K562 (cell line): ENCODE data around the gene ODR4. TPM values are rescaled to one million over a fixed set of nuclear protein-coding genes. Genes with fewer than 3 reads are reported as not detected.

Experiments used
- CBX3 ChIP-seq, 2 experiments: IDR thresholded peaks; 1 replicate in 1 of 2; 2 replicates in 1 of 2; pipeline ENCODE4 v1.6.1; 2012; ENCODE audit warnings: inconsistent platforms in 2 of 2, low read length in 2 of 2, borderline replicate concordance in 1 of 2, control low read depth in 1 of 2
- CREB1 ChIP-seq, 2 experiments: sonication (generic) in 1 of 2; formaldehyde crosslinking in 1 of 2; IDR thresholded peaks; 2 replicates each; pipeline versions ENCODE4 v1.6.1 to v1.8.0; 2012 to 2022; ENCODE audit warnings: inconsistent platforms in 1 of 2, mild to moderate bottlenecking in 1 of 2, missing genetic modification reagents in 1 of 2, moderate library complexity in 1 of 2
- DACH1 ChIP-seq: fragments of 450-650 bp; IDR thresholded peaks from 2 replicates; pipeline ENCODE4 v1.6.1; 2018; ENCODE audit not compliant: partially characterized antibody
- ETV1 ChIP-seq: fragments of 450-650 bp; conservative IDR thresholded peaks from 2 replicates; pipeline ENCODE4 v1.6.1; 2016; ENCODE audit warnings: missing genetic modification characterization, control low read depth, low read depth, missing compliant biosample characterization
- FOSL1 ChIP-seq: fragments of 200-800 bp; sonication (Bioruptor generic); conservative IDR thresholded peaks from 2 replicates; pipeline ENCODE4 v1.6.1; 2016; ENCODE audit warnings: missing genetic modification characterization, missing compliant biosample characterization
- NR2C1 ChIP-seq, 2 experiments: fragments of 450-650 bp; IDR thresholded peaks; 2 replicates each; pipeline ENCODE4 v1.6.1; 2017; ENCODE audit warnings: mild to moderate bottlenecking in 2 of 2, antibody characterized with exemption in 1 of 2, inconsistent platforms in 1 of 2, missing compliant biosample characterization in 1 of 2, missing genetic modification characterization in 1 of 2
- REST ChIP-seq, 2 experiments: fragments of 450-650 bp; formaldehyde crosslinking in 1 of 2; IDR thresholded peaks; 2 replicates each; pipeline versions ENCODE4 v1.4.0 to v1.6.1; 2014 to 2020; ENCODE audit warnings: mild to moderate bottlenecking in 2 of 2, borderline replicate concordance in 1 of 2, low read depth in 1 of 2
- TCF3 ChIP-seq: sonication (generic); formaldehyde crosslinking; IDR thresholded peaks from 2 replicates; pipeline ENCODE4 v1.4.0; 2020; ENCODE audit warnings: mild to moderate bottlenecking, missing genetic modification reagents
- TCF7L2 ChIP-seq: fragments of 150-350 bp; IDR thresholded peaks from 2 replicates; pipeline ENCODE4 v1.6.1; 2016; ENCODE audit warnings: low read depth, mild to moderate bottlenecking, low read length, moderate library complexity
- THAP7 ChIP-seq: fragments of 250-450 bp; sonication (Bioruptor Pico); IDR thresholded peaks from 2 replicates; pipeline ENCODE4 v1.5.0; 2021
- YY1 ChIP-seq, 3 experiments: IDR thresholded peaks; 2 replicates each; pipeline ENCODE4 v1.6.1; 2011; ENCODE audit warnings: low read length in 2 of 3, mild to moderate bottlenecking in 2 of 3, moderate library complexity in 2 of 3, borderline replicate concordance in 1 of 3, control low read depth in 1 of 3, low read depth in 1 of 3; ENCODE audit not compliant: insufficient read depth in 3 of 3, insufficient replicate concordance in 2 of 3, control insufficient read depth in 1 of 3, insufficient read length in 1 of 3; ENCODE audit errors: extremely low read depth in 1 of 3
- ZNF217 ChIP-seq: sonication (generic); formaldehyde crosslinking; IDR thresholded peaks from 2 replicates; pipeline ENCODE4 v1.8.0; 2022; ENCODE audit warnings: mild to moderate bottlenecking, missing genetic modification reagents
- ZNF384 ChIP-seq: IDR thresholded peaks from 2 replicates; pipeline ENCODE4 v1.6.1; 2012; ENCODE audit warnings: low read depth, low read length, improper control_type of control experiment
- polyA plus RNA-seq, 8 experiments: library from polyadenylated mRNA; depleted of rRNA in 4 of 8; stranded (reverse) in 5 of 8; unstranded in 3 of 8; fragments of >200 nt; fragmentation: Nextera tagmentation in 2 of 8; fragmentation: Illumina TruSeq in 1 of 8; extraction: Ambion mirVana in 2 of 8; extraction: Trizol in 1 of 8; gene quantifications; 2 replicates each; pipeline versions ENCODE4 v1.2.1 to v1.2.3, GENCODE V29; 2011 to 2014; ENCODE audit warnings: inconsistent platforms in 1 of 8, missing spikeins in 1 of 8
- total RNA-seq, 7 experiments: library from RNA; depleted of rRNA in 6 of 7; stranded (reverse); fragments of >200 nt in 6 of 7; fragmentation: Illumina TruSeq in 2 of 7; extraction: Trizol in 2 of 7; gene quantifications; 2 replicates each; pipeline versions ENCODE4 v1.2.1 to v1.2.3, GENCODE V29; 2011 to 2021; ENCODE audit warnings: low replicate concordance in 1 of 7

Gene ODR4
- total and polyA plus RNA-seq, 9 of the 15 experiments (the other 6 are each of a cell fraction or from before 2014, with no cell fraction given): 23.1 to 63.9 (median 44.1) TPM

GRCh38 chr1:186375152-186375928, at the start of gene ODR4, which contains the start of gene TPR (continued):
- peak; percentile 41; the same call in 1 of the 2 replicates for TF ChIP-seq REST (IDR thresholded peaks at IDR 0.05; ENCODE audit: borderline replicate concordance)
- no peak; the same call in 1 of the 2 replicates for TF ChIP-seq REST (CRISPR knock-in tag; IDR thresholded peaks at IDR 0.05; ENCODE audit: low read depth)
- TF ChIP-seq FOSL1 (tag): peak; percentile 71
- peak; percentile 44 for TF ChIP-seq DACH1
- peak; percentile 4; the same call in 1 of the 2 replicates for TF ChIP-seq ZNF384
- no peak for TF ChIP-seq TCF7L2
- peak; percentile 73 to 97 (median 95) for TF ChIP-seq YY1 (IDR thresholded peaks at IDR 0.05; ENCODE audit: borderline replicate concordance in 1 of 3, control insufficient read depth in 1 of 3, extremely low read depth in 1 of 3, insufficient read depth in 3 of 3, insufficient read length in 1 of 3, insufficient replicate concordance in 2 of 3, low read depth in 1 of 3, low read length in 2 of 3)
- TF ChIP-seq TCF3: peak; percentile 28; the same call in 1 of the 2 replicates
- no peak for TF ChIP-seq ZNF217
- TF ChIP-seq CBX3 (IDR thresholded peaks at IDR 0.05; ENCODE audit: borderline replicate concordance in 1 of 2, low read length in 2 of 2): peak in 1 of 2 experiments; percentile 86; a peak in 2 of 3 replicates
- TF ChIP-seq CREB1 (IDR thresholded peaks at IDR 0.05): peak; percentile 99
- peak; percentile 99 for TF ChIP-seq CREB1 (CRISPR knock-in tag; IDR thresholded peaks at IDR 0.05)
- TF ChIP-seq ETV1: peak; percentile 88
- peak; percentile 93 for TF ChIP-seq NR2C1 (IDR thresholded peaks at IDR 0.05)
- TF ChIP-seq NR2C1 (tag; IDR thresholded peaks at IDR 0.05): peak; percentile 94
- peak; percentile 98 for TF ChIP-seq THAP7 (CRISPR knock-in tag)
